Measurements from ENCODE around the gene EPB41L5.
"Not testable (repeated sequence)": the region's sequence is repeated elsewhere in the genome, so short reads cannot be mapped to it uniquely, and the experiment has no call there.

The EPB41L5 gene

DNA sequence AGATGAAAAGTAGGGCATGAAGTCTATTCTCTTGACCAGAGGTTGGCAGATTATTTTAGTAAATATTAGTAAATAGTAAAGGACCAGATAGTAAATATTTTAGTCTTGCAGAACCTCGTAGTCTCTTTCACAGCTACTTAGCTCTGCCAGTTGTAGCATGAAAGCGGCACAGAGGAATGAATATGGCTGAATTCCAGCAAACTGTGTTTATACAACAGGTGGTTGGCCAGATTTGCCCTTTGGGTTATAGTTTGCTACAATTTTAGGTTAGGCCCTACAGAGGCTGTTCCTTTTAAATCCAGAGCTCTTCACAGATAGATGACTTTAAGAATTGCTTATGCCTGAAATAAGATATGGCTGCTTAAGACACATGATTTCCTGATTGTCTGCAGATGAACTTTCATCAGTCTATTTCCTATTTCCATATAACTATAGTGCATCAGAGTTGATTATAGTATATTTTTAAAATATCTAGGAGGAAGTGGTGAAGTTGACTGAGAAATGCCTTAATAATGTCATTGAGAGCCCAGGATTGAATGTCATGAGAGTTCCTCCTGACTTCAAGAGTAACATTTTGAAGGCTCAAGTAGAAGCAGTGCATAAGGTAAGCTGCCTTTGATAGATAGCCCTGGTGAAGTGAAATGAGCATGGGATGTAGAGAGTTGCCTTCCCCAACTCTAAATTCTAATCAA, 129.8 kb downstream of the EPB41L5 start:
- no peak for DNase-seq

GRCh38 chr2:120148229-120148628, 135.4 kb downstream of the EPB41L5 start:
- DNase-seq: no peak

- no peak for DNase-seq
Measured at GRCh38 chr2:120148669-120149068, 135.8 kb downstream of the EPB41L5 start.

DNA sequence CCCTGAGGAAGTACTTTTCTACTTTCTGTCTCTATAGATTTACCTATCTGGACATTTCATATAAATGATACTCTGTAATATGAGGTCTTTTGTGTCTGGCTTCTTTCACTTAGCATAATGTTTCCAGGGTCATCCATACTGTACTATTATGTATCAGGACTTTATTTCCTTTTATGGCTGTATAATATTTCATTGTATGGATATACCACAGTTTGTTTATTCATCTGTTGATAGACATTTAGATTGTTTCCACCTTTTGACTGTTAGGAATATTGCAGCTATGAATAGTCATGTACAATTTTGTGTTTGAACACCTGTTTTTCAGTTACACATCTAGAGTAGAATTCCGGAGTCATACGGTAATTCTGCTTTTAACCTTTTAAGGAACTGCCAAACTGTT, 136.5 kb downstream of the EPB41L5 start:
- no peak for DNase-seq

GRCh38 chr2:120150040-120150482, 137.2 kb downstream of the EPB41L5 start:
- no peak for DNase-seq

DNA sequence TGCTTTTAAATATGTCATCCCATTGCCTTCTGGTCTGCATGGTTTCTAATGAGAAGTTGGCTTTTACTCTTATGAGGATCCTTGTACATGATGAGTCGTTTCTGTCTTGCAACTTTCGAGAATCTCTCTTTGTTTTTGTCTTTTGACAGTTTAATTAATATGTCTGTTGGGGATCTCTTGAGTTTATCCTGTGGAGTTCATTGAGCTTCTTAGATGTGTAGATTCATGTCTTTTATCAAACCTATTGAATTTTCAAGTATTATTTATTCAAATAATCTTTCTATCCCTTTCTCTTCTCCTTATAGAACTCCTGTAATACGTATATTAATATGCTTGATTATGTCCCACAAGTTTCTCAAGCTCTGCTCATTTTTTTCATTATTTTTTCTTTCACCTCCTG, 142.4 kb downstream of the EPB41L5 start:
- no peak for DNase-seq

DNA sequence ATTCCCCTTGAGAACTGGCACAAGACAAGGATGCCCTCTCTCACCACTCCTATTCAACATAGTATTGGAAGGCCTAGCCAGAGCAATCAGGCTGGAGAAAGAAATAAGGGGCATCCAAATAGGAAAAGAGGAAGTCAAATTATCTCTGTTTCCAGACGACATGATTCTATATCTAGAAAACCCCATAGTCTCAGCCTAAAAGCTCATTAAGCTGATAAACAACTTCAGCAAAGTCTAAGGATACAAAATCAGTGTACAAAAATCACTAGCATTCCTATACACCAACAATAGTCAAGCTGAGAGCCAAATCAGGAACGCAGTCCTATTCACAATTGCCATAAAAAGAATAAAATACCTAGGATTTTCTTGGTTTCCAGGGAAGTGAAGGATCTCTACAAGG, 145.8 kb downstream of the EPB41L5 start:
- not testable (repeated sequence) for DNase-seq

DNA sequence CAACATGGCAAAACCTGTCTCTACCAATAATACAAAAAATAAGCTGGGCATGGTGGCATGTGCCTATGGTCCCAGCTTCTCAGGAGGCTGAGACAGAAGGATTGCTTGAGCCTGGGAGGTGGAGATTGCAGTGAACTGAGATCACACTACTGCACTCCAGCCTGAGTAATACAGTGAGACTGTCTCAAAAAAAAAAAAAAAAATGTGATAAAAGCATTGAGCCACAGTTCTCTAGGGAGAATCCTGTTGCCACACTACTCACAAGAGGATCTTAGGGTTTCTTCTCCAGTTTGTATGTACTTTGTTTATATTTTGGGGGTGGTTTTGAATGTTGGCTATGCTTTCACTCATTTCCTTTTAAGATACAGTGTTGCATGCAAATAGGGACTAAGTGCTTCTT, 148.3 kb downstream of the EPB41L5 start:
- no peak for DNase-seq

- DNase-seq: no peak
Measured at GRCh38 chr2:120162716-120163115, 149.8 kb downstream of the EPB41L5 start.

DNA sequence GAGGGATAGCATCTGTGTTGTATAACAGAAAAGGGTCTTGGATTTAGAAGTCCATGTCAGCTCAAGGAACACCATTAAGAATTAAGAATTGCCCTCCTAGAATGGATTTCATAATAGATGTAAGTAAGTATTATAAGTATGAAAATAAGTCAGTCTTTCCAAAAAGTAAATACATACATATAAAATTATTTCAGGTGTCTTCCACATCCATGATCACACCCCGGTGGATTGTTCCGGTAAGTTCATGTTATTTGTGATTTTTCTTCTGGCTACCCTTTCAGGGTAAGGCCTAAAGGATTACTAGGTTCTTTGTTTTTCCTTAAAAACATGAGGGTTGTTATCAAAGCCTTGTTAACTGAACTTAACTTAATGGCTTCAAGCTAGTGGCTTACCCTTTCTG, 154.4 kb downstream of the EPB41L5 start:
- no peak for DNase-seq

DNA sequence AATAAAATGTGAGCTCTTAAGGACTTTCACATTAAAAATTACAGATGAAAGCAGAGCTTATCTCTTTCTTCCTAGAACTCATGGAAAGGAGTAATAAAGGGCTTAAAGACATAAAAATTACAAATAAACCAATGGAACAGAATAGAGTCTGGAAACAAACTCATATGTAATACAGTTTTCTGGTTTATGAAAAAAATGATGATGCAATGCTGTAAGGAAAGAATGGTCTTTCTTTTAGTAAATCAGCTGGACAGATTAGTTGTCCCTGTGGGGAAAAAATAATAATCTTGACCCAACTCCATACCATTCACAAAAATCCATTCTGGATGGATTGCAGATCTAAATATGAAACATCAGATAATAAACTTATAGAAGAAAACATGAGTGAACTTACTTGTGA, 156.1 kb downstream of the EPB41L5 start:
- no peak for DNase-seq

DNA sequence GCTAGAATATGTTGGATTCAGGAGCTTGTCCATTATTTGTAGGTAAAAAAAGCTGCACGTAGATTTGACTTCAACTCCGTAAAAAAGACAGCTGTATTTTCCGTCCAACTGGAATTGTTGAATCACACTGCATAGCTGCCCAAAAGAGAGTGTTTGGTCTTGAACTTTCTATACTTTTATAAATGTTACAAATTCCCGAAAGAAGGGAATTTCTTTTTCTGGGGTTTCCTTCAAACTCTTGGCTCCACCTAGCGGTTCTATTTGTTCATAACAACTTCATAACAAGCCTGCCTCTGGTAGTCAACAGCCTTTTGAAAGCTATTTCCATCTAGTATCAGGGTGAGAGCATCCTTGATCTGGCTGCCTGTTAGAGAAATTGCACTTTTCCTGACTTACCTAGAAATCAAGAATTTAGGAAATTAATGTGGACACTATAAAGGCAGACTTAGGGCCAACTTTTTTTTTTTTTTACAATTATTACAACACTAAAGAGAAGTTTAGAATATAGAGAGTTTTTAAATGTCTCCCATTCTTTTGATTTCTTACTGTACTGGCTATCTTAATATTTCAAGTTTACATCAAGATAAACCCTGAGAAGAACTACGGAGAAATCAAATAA, 162.2 kb downstream of the EPB41L5 start:
- peak; percentile 73 for DNase-seq

DNA sequence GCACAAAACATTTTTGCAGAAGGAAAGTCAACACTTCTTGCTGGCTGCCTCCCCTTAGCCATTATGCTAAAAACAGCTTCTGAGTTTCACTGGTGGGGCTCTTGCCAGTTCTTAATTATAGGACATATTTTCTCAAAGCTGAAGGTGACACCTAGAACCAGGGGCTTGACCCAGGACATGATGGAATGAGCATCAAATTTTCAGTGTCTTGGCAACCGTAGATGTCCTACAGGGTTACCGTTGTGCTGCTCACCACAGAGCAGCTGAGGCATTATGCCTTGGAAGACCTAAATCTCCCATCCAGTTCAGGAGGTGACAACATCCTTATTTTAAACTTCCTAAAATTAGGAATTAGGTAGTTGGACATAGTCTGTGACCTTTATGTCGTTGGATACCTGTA, 163.6 kb downstream of the EPB41L5 start:
- DNase-seq: no peak

GRCh38 chr2:120177001-120177621, 164.2 kb downstream of the EPB41L5 start:
- peak; percentile 87 for DNase-seq

- DNase-seq: no peak
Measured at GRCh38 chr2:120177973-120178372, 165.1 kb downstream of the EPB41L5 start.

- DNase-seq: no peak
Measured at GRCh38 chr2:120179396-120179795, 166.5 kb downstream of the EPB41L5 start.

- DNase-seq: no peak
Measured at GRCh38 chr2:120180066-120180465, 167.2 kb downstream of the EPB41L5 start.

- no peak for DNase-seq
Measured at GRCh38 chr2:120182019-120182560, 169.2 kb downstream of the EPB41L5 start.

DNA sequence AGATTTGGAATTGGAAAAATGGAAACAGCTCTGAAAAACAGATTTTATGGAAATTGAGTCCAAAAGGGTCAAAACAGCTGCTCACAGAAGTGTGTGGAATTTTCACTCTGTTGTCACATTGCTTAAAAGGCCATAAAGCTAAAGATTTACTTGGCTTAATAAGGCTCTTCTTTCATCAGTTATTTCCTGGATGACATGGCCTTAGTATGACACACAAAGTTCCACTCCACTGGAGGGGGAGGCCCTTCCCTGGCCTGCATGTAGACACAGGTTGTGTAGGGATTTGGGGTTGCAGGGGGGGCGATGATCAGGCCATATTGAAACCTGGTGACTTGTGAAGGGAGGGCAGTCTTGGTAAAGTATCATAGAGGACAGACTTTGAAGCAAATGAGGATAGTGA, 176.3 kb downstream of the EPB41L5 start:
- no peak for DNase-seq

DNA sequence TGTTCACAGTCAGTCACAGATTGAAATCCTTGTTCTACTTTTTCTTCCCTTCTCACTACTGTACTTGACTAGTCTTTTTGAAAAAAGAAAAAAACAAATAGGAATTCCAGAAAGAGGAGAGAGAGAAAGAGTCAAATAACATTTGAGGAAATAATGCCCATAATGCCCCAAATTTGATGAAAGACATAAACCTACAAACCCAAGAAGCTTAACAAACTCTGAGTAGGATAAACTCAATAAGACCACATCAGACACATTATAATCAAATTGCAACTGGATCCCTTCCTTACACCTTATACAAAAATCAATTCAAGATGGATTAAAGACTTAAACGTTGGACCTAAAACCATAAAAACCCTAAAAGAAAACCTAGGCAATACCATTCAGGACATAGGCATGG, 179.4 kb downstream of the EPB41L5 start:
- no peak for DNase-seq

GRCh38 chr2:120195553-120195952, 182.7 kb downstream of the EPB41L5 start:
- no peak for DNase-seq

DNA sequence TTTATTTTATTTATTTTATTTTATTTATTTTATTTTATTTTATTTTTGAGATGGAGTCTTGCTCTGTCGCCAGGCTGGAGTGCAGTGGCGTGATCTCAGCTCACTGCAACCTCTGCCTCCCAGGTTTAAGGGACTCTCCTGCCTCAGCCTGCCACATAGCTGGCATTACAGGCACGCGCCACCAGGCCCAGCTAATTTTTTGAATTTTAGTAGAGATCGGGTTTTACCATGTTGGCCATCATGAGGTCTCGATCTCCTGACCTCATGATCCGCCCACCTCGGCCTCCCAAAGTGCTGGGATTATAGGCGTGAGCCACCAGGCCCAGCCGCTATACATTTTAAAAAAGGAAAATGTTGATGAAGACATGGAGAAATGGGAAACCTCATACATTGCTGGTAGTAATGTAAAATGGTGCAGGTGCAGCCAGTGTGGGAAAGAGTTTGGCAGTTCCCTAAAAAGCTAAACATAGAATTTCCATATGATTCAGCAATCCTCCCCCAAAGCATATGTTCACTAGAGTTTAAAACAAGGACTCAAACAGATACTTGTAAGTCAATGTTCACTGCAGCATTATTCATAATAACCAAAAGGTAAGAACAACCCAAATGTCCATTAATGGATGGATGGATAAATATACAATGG, 187.1 kb downstream of the EPB41L5 start:
- DNase-seq: not testable (repeated sequence)

- DNase-seq: no peak
Measured at GRCh38 chr2:120203251-120204021, 190.6 kb downstream of the EPB41L5 start.
